Stimulated activated CD4-positive, alpha-beta T cell treated with anti-CD3 and anti-CD28 coated beads, Interleukin-12 subunit alpha, Interleukin-12 subunit beta, amount 100 ng/mL, for 48 hours (primary cell): ENCODE measurements around the gene BEGAIN.

Experiments used
- DNase-seq, 3 donors: peaks; one replicate each; pipeline ENCODE4 v3.0.0-alpha.2; 2020; ENCODE audit warnings: low read depth in 2 of 3, low spot score in 1 of 3

The BEGAIN gene

GRCh38 chr14:100554696-100555320, 32.4 kb downstream of the BEGAIN start:
- no peak for DNase-seq

- DNase-seq = no peak
These were observed 33.0 kb downstream of the BEGAIN start for GRCh38 chr14:100554082-100554677.

GRCh38 chr14:100553471-100553870, 33.7 kb downstream of the BEGAIN start:
- no peak for DNase-seq

- no peak for DNase-seq
These were observed 34.6 kb downstream of the BEGAIN start for GRCh38 chr14:100552524-100553125.

GRCh38 chr14:100551056-100551455, 36.2 kb downstream of the BEGAIN start:
- DNase-seq = no peak

- no peak for DNase-seq
These were observed 37.2 kb downstream of the BEGAIN start for GRCh38 chr14:100549834-100550625.

- no peak for DNase-seq
These were observed 38.3 kb downstream of the BEGAIN start for GRCh38 chr14:100548939-100549338.

GRCh38 chr14:100548295-100548655, 38.9 kb downstream of the BEGAIN start:
- no peak for DNase-seq

- no peak for DNase-seq
These were observed 39.5 kb downstream of the BEGAIN start for GRCh38 chr14:100547633-100548294.

- DNase-seq = no peak
These were observed 41.2 kb downstream of the BEGAIN start for GRCh38 chr14:100546051-100546443.

GRCh38 chr14:100545359-100545758, 41.9 kb downstream of the BEGAIN start:
- no peak for DNase-seq

- no peak for DNase-seq
These were observed 42.6 kb downstream of the BEGAIN start for GRCh38 chr14:100544506-100545141.

- no peak for DNase-seq
These were observed 43.5 kb downstream of the BEGAIN start for GRCh38 chr14:100543471-100544455.

GRCh38 chr14:100542619-100543205, 44.5 kb downstream of the BEGAIN start:
- no peak for DNase-seq

- DNase-seq = no peak
These were observed 45.3 kb downstream of the BEGAIN start for GRCh38 chr14:100541621-100542560.

GRCh38 chr14:100540926-100541620, 46.1 kb downstream of the BEGAIN start:
- DNase-seq = no peak

GRCh38 chr14:100540141-100540925, 46.9 kb downstream of the BEGAIN start:
- no peak for DNase-seq
